ENCODE measurements around the gene WDR70.

The WDR70 gene

DNA sequence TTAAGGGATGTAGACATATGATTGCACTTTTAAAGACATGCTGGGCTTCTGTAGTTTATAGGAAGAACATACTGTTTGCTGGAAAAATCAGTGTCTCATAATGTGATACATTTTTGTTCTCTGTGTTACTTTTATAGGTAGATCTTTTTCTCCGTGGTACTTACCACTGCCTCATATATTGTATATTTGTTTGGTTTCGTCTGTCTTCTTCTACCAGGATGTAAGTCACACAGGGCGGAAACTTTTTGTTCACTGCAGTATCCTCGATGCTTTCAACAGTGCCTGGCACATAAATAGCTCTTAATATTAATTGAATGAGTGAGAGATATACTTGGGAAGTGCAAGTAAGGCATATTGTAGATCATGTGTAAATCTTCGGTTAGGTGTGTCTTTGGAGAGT lies 325.3 kb downstream of the WDR70 start:
- TF ChIP-seq, protein P1, sequence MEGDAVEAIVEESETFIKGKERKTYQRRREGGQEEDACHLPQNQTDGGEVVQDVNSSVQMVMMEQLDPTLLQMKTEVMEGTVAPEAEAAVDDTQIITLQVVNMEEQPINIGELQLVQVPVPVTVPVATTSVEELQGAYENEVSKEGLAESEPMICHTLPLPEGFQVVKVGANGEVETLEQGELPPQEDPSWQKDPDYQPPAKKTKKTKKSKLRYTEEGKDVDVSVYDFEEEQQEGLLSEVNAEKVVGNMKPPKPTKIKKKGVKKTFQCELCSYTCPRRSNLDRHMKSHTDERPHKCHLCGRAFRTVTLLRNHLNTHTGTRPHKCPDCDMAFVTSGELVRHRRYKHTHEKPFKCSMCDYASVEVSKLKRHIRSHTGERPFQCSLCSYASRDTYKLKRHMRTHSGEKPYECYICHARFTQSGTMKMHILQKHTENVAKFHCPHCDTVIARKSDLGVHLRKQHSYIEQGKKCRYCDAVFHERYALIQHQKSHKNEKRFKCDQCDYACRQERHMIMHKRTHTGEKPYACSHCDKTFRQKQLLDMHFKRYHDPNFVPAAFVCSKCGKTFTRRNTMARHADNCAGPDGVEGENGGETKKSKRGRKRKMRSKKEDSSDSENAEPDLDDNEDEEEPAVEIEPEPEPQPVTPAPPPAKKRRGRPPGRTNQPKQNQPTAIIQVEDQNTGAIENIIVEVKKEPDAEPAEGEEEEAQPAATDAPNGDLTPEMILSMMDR (IDR thresholded peaks at IDR 0.05): no peak

DNA sequence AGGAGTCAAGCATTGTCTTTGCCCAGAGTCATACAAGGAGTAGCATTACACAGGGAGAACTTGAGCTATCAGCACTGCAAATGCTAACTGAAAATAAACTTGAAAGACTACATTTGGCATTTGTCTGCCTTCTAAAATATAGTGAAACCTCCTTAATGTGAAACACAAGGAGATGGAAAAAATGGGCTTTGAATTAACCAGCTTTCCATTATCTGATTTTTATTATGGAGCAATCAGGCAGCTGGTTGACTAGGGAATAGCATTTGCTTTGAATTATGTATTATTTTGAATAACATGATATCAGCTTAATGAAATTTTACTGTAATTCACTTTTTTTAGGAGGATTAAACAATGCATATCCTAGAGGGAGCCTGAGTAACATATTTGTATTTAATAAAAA lies 329.9 kb downstream of the WDR70 start:
- TF ChIP-seq, protein P1 (IDR thresholded peaks at IDR 0.05): no peak

DNA sequence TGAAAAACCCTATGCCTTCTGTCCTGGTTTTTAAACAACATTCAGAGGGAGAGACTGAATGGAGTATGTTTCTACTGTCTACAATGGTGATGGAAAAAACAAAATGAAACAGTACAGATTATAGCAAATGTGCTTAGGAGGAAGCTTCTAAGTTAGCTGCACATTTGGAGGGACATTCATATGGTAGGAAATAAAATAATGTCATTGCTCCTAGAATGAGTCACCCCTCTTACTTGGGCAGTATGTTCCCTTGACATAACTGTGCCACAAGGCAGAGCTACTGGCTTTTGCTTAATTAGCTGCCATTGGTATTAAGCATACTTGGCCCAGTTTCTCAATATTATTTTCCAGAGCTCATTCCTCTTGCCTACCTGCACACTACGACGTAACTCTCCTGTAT lies 331.8 kb downstream of the WDR70 start:
- TF ChIP-seq, protein P1 (IDR thresholded peaks at IDR 0.05): no peak

DNA sequence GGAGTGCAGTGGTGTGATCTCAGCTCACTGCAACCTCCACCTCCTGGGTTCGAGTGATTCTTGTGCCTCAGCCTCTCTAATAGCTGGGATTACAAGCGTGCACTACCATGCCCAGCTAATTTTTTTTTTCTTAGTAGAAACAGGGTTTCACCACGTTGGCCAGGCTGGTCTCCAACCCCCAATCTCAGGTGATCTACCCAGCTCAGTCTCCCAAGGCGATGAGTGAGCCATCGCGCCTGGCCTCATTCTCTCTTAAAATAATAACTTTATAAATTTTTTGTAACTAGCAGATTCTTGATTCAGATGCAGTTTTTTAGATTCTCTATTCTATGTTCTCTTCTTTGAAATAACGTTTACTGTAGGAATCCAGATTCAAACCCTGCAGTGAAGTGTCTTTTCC lies 333.6 kb downstream of the WDR70 start:
- TF ChIP-seq, protein P1 (IDR thresholded peaks at IDR 0.05): no peak

DNA sequence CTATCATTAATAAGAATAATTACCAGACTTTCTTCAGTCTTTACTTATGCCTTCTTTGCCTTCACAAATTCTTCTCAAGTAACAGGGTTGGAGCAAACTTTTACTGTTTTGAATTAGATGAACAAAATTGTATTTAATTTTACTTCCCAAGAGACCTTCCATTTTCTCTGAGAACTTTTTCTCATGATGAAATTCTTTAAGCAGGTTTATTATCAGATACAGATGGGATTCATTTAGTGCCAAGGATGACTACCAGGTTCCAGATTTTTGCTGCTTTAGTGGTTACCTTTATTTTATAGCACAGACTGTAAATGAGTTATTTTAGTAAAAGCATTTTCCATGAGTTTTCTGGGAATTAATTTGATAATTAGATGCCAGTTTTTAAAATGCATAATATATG lies 335.6 kb downstream of the WDR70 start:
- TF ChIP-seq, protein P1 (IDR thresholded peaks at IDR 0.05): no peak

DNA sequence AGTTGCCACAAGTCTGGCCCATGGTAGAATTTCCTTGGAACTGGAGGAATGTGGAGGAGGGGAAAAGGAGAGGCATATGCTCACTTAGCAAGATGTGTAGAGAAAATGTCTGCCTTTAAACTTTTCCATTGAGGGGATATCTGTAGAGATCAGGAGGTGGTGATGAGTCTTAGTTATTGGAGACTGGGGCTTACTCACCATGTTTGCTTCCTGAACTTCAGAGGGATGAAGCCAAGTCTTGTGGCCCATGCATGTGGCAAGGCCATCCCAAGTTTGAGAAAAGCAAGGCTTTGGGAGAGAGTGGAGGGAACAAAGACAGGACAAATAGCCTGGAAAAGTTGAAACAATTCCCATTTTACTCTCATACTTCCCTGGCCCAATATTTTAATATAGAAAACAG lies 336.2 kb downstream of the WDR70 start:
- TF ChIP-seq, protein P1 (IDR thresholded peaks at IDR 0.05): no peak

DNA sequence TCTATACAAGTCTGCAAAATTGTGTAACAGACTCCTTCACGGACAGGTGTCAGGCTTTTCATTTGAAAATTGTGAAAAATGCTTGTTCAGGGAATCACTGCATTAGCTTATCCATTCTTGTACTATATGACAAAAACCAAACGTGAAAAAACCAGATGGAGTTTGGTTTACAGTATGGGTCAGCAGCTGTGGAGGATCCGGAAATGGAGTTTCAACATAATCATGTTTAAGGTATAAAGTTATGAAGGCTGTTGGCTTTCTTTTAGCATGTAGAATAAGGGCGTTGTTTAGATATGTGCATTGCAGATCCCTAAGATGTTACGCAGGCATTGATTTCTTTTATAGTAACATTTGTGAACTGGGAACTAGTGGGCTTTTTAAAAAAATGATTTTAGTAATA lies 336.9 kb downstream of the WDR70 start:
- TF ChIP-seq, protein P1 (IDR thresholded peaks at IDR 0.05): no peak

DNA sequence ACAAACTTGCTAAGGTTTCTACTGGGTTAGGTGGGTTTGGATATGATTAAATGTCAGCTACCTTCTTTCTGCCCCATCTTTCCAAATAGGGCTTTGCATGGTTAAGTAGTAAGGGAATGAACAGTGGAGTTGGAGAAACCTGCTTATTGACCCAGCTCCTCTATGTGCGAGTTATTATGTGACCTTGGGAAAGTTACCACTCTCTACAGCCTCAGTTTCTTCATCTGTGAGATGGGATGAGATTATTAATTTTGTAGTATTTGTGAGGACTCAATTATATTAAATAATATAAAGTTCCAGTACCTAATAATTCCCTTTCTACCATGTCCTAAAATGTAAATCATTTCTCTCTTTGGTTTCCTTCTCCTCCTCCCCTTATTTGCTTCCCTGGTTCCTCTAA lies 337.3 kb downstream of the WDR70 start:
- TF ChIP-seq, protein P1 (IDR thresholded peaks at IDR 0.05): no peak

Data from LNCAP (cell line).